ENCODE measurements around the gene NOP14. TPM values are rescaled to one million over a fixed set of nuclear protein-coding genes. Genes with fewer than 3 reads are reported as not detected.
A peak's percentile ranks its signal among the peaks of the same experiment; 100 is the strongest.

NOP14 gene
- 34.7 TPM for polyA plus RNA-seq (2013, experiment 1 of 4)
- polyA plus RNA-seq (2013, experiment 2 of 4), result 32.0 TPM
- 26.3 TPM for polyA plus RNA-seq (2013, experiment 3 of 4)
- polyA plus RNA-seq (2013, experiment 4 of 4), result 28.0 TPM

- Histone ChIP-seq H3K27me3 (ENCODE audit: control insufficient read depth, insufficient read depth, low read length, poor library complexity, severe bottlenecking) (peaks cover 13% of the 10 kb centered on the region), H3K4me3 (ENCODE audit: insufficient read depth, low read depth, low read length) (peak within 1 kb of the TSS; percentile 64), H3K9me3 (ENCODE audit: control insufficient read depth, low read length) (no peaks in the 10 kb centered on the region), H3K4me1 (ENCODE audit: control insufficient read depth, insufficient read depth, low read length) (no peaks in the 10 kb centered on the region), H3K36me3 (ENCODE audit: control insufficient read depth, insufficient read depth, low read length) (no peaks in the 10 kb centered on the region), H3K27ac (ENCODE audit: insufficient read depth, low read depth, low read length, poor library complexity, severe bottlenecking) (peak within 1 kb of the TSS; percentile 78)
- WGBS, 2 experiments, result 0% methylated on average over 105 of the region's 105 CpGs
Measured at GRCh38 chr4:2963175-2963965, at the start of gene NOP14, which contains the start of gene GRK4. TSS of gene NOP14 (minus strand) at chr4:2963406. CDS start at chr4:2963319, 87 bp downstream. TSS of gene GRK4 (plus strand) at chr4:2963571. CDS start at chr4:2964071, 500 bp downstream.

DNA sequence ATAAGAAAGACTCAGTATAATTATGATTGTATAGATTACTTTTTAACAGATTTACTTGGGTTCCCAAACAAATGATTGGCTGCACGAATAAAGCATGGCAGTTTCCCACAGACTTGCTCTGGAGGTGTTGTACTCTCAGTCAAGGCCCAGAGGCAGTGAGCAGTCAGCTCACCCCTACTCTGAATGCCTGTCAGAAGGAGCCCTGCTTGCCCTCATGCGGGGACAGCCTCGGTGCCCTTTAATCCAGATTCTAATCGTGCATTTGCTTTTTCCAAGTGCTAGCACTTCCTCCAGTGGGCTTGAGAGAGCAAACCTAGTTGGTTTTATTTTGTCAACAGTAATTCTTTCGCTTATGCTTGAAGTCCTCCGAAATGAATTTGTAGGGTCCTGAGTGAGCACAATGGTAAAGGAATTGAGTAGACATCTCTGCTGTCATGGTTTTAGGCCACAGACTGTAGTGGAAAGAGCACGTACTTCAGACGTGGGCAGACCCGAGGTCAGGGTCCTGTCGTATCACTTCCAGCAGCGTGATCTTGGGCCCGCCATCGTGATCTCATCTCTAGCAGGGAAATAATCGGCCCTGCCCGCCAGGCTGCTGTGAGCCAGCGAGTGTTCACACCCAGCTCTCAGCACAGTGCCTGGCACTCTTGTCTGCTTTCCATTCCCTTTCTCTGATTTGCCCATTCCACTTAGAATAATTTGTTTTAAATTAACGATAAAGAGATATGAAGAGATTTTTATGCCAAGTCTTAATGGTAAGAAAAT is 48.4 kb upstream of the NOP14 start:
- H3K36me3 ChIP-seq (ENCODE audit: control insufficient read depth, insufficient read depth, low read length), result no peaks in the 10 kb centered on the region
- H3K9me3 ChIP-seq (ENCODE audit: control insufficient read depth, low read length), result no peaks in the 10 kb centered on the region
- H3K4me3 ChIP-seq (ENCODE audit: insufficient read depth, low read depth, low read length), result no peak overlapping the region
- no peaks in the 10 kb centered on the region for H3K27me3 ChIP-seq (ENCODE audit: control insufficient read depth, insufficient read depth, low read length, poor library complexity, severe bottlenecking)
- WGBS, 2 experiments, result 94% methylated on average over 16 of the region's 17 CpGs
- H3K4me1 ChIP-seq (ENCODE audit: control insufficient read depth, insufficient read depth, low read length), result no peaks in the 10 kb centered on the region
- H3K27ac ChIP-seq (ENCODE audit: insufficient read depth, low read depth, low read length, poor library complexity, severe bottlenecking), result no peak overlapping the region

- Histone ChIP-seq H3K27me3 (ENCODE audit: control insufficient read depth, insufficient read depth, low read length, poor library complexity, severe bottlenecking) (no peaks in the 10 kb centered on the region), H3K4me3 (ENCODE audit: insufficient read depth, low read depth, low read length) (no peak overlapping the region), H3K36me3 (ENCODE audit: control insufficient read depth, insufficient read depth, low read length) (no peaks in the 10 kb centered on the region), H3K9me3 (ENCODE audit: control insufficient read depth, low read length) (no peaks in the 10 kb centered on the region), H3K27ac (ENCODE audit: insufficient read depth, low read depth, low read length, poor library complexity, severe bottlenecking) (no peak overlapping the region), H3K4me1 (ENCODE audit: control insufficient read depth, insufficient read depth, low read length) (no peaks in the 10 kb centered on the region)
- 92 to 98% methylated on average over 4 to 5 of the region's 5 CpGs for WGBS, 2 experiments
Measured at GRCh38 chr4:3010998-3011397, 47.8 kb upstream of the NOP14 start.

GRCh38 chr4:3010577-3010976 is 47.4 kb upstream of the NOP14 start:
- H3K27ac ChIP-seq (ENCODE audit: insufficient read depth, low read depth, low read length, poor library complexity, severe bottlenecking), result no peak overlapping the region
- no peaks in the 10 kb centered on the region for H3K36me3 ChIP-seq (ENCODE audit: control insufficient read depth, insufficient read depth, low read length)
- no peaks in the 10 kb centered on the region for H3K9me3 ChIP-seq (ENCODE audit: control insufficient read depth, low read length)
- H3K4me1 ChIP-seq (ENCODE audit: control insufficient read depth, insufficient read depth, low read length), result no peaks in the 10 kb centered on the region
- no peak overlapping the region for H3K4me3 ChIP-seq (ENCODE audit: insufficient read depth, low read depth, low read length)
- WGBS, 2 experiments, result 66 to 70% methylated on average over 2 of the region's 2 CpGs
- H3K27me3 ChIP-seq (ENCODE audit: control insufficient read depth, insufficient read depth, low read length, poor library complexity, severe bottlenecking), result no peaks in the 10 kb centered on the region

DNA sequence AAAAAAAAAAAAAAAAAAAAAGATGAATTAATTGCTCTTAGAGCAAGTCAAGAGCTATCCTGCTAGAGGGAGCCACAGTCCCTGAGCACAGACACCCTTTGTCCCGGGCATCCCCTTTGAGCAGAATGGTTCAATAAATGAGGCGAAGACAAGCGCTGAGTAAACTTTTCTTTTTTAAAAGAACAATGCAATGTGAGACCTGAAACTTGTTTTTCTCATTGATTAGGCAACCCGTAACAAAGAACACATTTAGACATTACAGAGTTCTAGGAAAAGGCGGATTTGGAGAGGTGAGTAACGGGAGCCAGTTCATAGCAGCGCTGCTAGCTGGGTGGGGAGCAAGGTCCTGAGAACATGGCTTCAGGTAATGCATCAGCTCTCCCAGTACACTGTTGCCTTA is 46.2 kb upstream of the NOP14 start:
- Histone ChIP-seq H3K4me1 (ENCODE audit: control insufficient read depth, insufficient read depth, low read length) (no peaks in the 10 kb centered on the region), H3K4me3 (ENCODE audit: insufficient read depth, low read depth, low read length) (no peak overlapping the region), H3K9me3 (ENCODE audit: control insufficient read depth, low read length) (no peaks in the 10 kb centered on the region), H3K27ac (ENCODE audit: insufficient read depth, low read depth, low read length, poor library complexity, severe bottlenecking) (no peak overlapping the region), H3K36me3 (ENCODE audit: control insufficient read depth, insufficient read depth, low read length) (no peaks in the 10 kb centered on the region), H3K27me3 (ENCODE audit: control insufficient read depth, insufficient read depth, low read length, poor library complexity, severe bottlenecking) (no peaks in the 10 kb centered on the region)
- WGBS, 2 experiments, result 80 to 84% methylated on average over 7 of the region's 7 CpGs

- H3K4me1 ChIP-seq (ENCODE audit: control insufficient read depth, insufficient read depth, low read length), result no peaks in the 10 kb centered on the region
- no peaks in the 10 kb centered on the region for H3K36me3 ChIP-seq (ENCODE audit: control insufficient read depth, insufficient read depth, low read length)
- no peak overlapping the region for H3K4me3 ChIP-seq (ENCODE audit: insufficient read depth, low read depth, low read length)
- H3K9me3 ChIP-seq (ENCODE audit: control insufficient read depth, low read length), result no peaks in the 10 kb centered on the region
- no peaks in the 10 kb centered on the region for H3K27me3 ChIP-seq (ENCODE audit: control insufficient read depth, insufficient read depth, low read length, poor library complexity, severe bottlenecking)
- no peak overlapping the region for H3K27ac ChIP-seq (ENCODE audit: insufficient read depth, low read depth, low read length, poor library complexity, severe bottlenecking)
- 84 to 89% methylated on average over 1 of the region's 2 CpGs for WGBS, 2 experiments
Measured at GRCh38 chr4:3007724-3008123, 44.5 kb upstream of the NOP14 start.

DNA sequence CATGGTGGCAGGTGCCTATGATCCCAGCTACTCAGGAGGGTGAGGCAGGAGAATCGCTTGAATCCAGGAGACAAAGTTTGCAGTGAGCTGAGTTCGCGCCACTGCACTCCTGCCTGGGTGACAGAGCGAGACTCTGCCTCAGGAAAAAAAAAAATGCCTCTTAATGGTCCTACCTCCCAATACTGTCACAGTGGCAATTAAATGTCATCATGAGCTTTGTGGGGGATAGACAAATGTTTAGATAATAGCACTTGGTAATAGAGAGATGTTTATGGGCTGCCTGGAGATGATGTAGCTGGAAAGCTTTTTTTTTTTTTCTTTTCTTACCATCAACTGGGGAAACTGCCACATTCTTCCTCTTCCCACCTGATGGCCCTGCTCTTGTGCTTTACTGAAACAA is 33.2 kb upstream of the NOP14 start:
- no peak overlapping the region for H3K27ac ChIP-seq (ENCODE audit: insufficient read depth, low read depth, low read length, poor library complexity, severe bottlenecking)
- H3K36me3 ChIP-seq (ENCODE audit: control insufficient read depth, insufficient read depth, low read length), result no peaks in the 10 kb centered on the region
- H3K4me1 ChIP-seq (ENCODE audit: control insufficient read depth, insufficient read depth, low read length), result no peaks in the 10 kb centered on the region
- no peaks in the 10 kb centered on the region for H3K9me3 ChIP-seq (ENCODE audit: control insufficient read depth, low read length)
- 87 to 95% methylated on average over 4 of the region's 4 CpGs for WGBS, 2 experiments
- H3K4me3 ChIP-seq (ENCODE audit: insufficient read depth, low read depth, low read length), result no peak overlapping the region
- no peaks in the 10 kb centered on the region for H3K27me3 ChIP-seq (ENCODE audit: control insufficient read depth, insufficient read depth, low read length, poor library complexity, severe bottlenecking)

DNA sequence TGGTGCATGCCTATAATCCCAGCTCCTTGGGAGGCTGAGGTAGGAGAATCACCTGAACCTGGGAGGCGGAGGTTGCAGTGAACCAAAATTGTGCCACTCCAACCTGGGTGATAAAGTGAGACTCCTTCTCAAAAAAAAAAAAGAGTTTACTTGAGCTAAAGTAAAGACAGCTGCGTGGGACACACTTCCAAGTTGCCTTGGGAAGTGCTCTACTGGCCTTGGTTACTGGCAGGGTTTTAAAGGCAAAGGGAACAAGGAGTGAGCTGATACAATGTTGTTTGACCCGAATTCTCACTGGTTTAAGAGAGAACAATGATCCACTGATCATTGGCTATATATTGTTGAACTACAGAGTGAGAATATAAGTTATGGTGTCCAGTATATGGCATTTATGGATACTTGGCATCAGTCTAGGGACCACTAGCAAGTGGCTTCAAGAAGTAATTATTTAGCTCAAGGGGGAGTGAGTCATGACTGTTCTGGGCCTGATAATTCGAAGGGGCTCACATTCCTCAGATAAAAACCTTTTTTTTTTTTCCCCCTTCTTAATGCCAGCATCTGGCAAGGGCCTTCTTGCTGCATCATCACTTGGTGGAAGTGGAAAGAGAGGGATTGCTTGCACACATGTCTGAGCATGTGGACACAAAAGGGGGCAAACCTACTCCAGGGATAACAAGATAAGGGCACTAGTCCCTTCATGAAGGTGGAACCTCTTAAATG is 32.5 kb upstream of the NOP14 start:
- no peaks in the 10 kb centered on the region for H3K4me1 ChIP-seq (ENCODE audit: control insufficient read depth, insufficient read depth, low read length)
- no peak overlapping the region for H3K27ac ChIP-seq (ENCODE audit: insufficient read depth, low read depth, low read length, poor library complexity, severe bottlenecking)
- no peak overlapping the region for H3K4me3 ChIP-seq (ENCODE audit: insufficient read depth, low read depth, low read length)
- WGBS, 2 experiments, result 89 to 96% methylated on average over 3 to 4 of the region's 4 CpGs
- H3K36me3 ChIP-seq (ENCODE audit: control insufficient read depth, insufficient read depth, low read length), result no peaks in the 10 kb centered on the region
- no peaks in the 10 kb centered on the region for H3K27me3 ChIP-seq (ENCODE audit: control insufficient read depth, insufficient read depth, low read length, poor library complexity, severe bottlenecking)
- no peaks in the 10 kb centered on the region for H3K9me3 ChIP-seq (ENCODE audit: control insufficient read depth, low read length)

DNA sequence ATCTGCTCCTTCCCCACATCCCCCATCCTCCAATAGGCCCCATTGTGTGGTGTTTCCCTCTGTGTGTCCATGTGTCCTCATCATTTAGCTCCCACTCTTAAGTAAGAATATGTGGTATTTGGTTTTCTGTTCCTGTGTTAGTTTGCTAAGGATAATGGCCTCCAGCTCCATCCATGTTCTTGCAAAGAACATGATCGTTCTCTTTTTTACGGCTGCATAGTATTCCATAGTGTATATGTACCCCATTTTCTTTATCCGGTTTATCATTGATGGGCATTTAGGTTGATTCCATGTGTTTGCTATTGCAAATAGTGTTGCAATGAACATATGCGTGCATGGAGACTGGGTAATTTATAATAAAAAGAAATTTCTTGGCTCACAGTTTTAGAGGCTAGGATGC is 31.7 kb upstream of the NOP14 start:
- Histone ChIP-seq H3K4me1 (ENCODE audit: control insufficient read depth, insufficient read depth, low read length) (no peaks in the 10 kb centered on the region), H3K27ac (ENCODE audit: insufficient read depth, low read depth, low read length, poor library complexity, severe bottlenecking) (no peak overlapping the region), H3K27me3 (ENCODE audit: control insufficient read depth, insufficient read depth, low read length, poor library complexity, severe bottlenecking) (no peaks in the 10 kb centered on the region), H3K9me3 (ENCODE audit: control insufficient read depth, low read length) (no peaks in the 10 kb centered on the region), H3K36me3 (ENCODE audit: control insufficient read depth, insufficient read depth, low read length) (no peaks in the 10 kb centered on the region), H3K4me3 (ENCODE audit: insufficient read depth, low read depth, low read length) (no peak overlapping the region)
- 95 to 96% methylated on average over 4 of the region's 4 CpGs for WGBS, 2 experiments

DNA sequence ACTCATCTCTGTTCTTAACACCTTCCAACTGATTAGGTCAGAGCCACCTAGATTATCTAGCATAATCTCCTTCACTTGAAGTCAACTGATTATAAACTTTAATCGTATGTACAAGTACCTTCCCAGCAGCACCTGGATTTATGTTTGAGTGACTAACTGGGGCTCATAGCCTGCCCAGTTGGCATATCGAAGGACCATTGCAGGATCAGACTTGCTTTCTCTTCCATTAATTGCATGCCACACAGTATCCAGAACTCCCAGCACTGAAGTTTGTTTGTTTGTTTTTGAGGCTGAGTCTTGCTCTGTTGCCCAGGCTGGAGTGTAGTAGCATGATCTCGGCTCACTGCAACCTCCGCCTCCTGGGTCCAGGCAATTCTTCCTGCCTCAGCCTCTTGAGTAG is 28.0 kb upstream of the NOP14 start:
- no peaks in the 10 kb centered on the region for H3K36me3 ChIP-seq (ENCODE audit: control insufficient read depth, insufficient read depth, low read length)
- no peaks in the 10 kb centered on the region for H3K27me3 ChIP-seq (ENCODE audit: control insufficient read depth, insufficient read depth, low read length, poor library complexity, severe bottlenecking)
- 95 to 98% methylated on average over 4 of the region's 4 CpGs for WGBS, 2 experiments
- H3K4me1 ChIP-seq (ENCODE audit: control insufficient read depth, insufficient read depth, low read length), result no peaks in the 10 kb centered on the region
- no peak overlapping the region for H3K27ac ChIP-seq (ENCODE audit: insufficient read depth, low read depth, low read length, poor library complexity, severe bottlenecking)
- H3K9me3 ChIP-seq (ENCODE audit: control insufficient read depth, low read length), result no peaks in the 10 kb centered on the region
- no peak overlapping the region for H3K4me3 ChIP-seq (ENCODE audit: insufficient read depth, low read depth, low read length)
